Tibial artery (tissue), 4 donors: ENCODE measurements around the gene TDG.

Source experiments
- DNase-seq, 2 donors: peaks; one replicate each; pipeline ENCODE4 v3.0.0-alpha.2; 2019
- H3K27ac ChIP-seq, 2 donors: fragments of 200-600 bp; sonication (generic) in 1 of 2; 1 replicate in 1 of 2; 2 replicates in 1 of 2; pipeline ENCODE4 v1.5.1; 2018 to 2019; ENCODE audit warnings: mild to moderate bottlenecking in 1 of 2
- H3K27me3 ChIP-seq, 2 donors: fragments of 200-600 bp; sonication (generic) in 1 of 2; one replicate each; pipeline versions ENCODE4 v1.5.1 to v1.6.0; 2016 to 2019
- H3K36me3 ChIP-seq, 3 donors: fragments of 200-600 bp; sonication (generic) in 2 of 3; one replicate each; pipeline ENCODE4 v1.5.1; 2016 to 2019; ENCODE audit warnings: mild to moderate bottlenecking in 2 of 3
- H3K4me1 ChIP-seq, 4 donors: fragments of 200-600 bp; sonication (generic) in 2 of 4; 1 replicate in 3 of 4; 2 replicates in 1 of 4; pipeline ENCODE4 v1.5.1; 2016 to 2019
- H3K4me3 ChIP-seq, 2 donors: fragments of 200-600 bp; sonication (generic) in 1 of 2; 1 replicate in 1 of 2; 2 replicates in 1 of 2; pipeline ENCODE4 v1.5.1; 2018 to 2019; ENCODE audit warnings: mild to moderate bottlenecking in 2 of 2
- H3K9me3 ChIP-seq, 3 donors: fragments of 200-600 bp; sonication (generic) in 1 of 3; one replicate each; pipeline ENCODE4 v1.5.1; 2016 to 2019
- CTCF ChIP-seq, 2 experiments: fragments of 200-600 bp in 1 of 2; fragments of 450-650 bp in 1 of 2; IDR thresholded peaks; one replicate each; pipeline ENCODE4 v1.5.1; 2017 to 2019; ENCODE audit warnings: antibody characterized with exemption in 2 of 2, mild to moderate bottlenecking in 1 of 2, moderate library complexity in 1 of 2
- intact Hi-C: fragments of 100-400 bp; cut with DNase I; formaldehyde crosslinking; loops from one replicate; pipeline ENCODE4 v1.15.0; 2023; ENCODE audit warnings: low total_unique reads

Gene TDG

GRCh38 chr12:103975368-103975767, 9.7 kb downstream of the TDG start:
- Histone ChIP-seq H3K4me1 (peaks cover 0 to 21% (median under 1%) of the 10 kb centered on the region in 4 donors), H3K4me3 (no peak overlapping the region), H3K36me3 (peaks cover 23 to 41% (median 28%) of the 10 kb centered on the region in 3 donors), H3K27ac (no peak overlapping the region), H3K27me3 (no peaks in the 10 kb centered on the region), H3K9me3 (no peaks in the 10 kb centered on the region)
- intact Hi-C loops, result no loop called here
- no peak for DNase-seq
- TF ChIP-seq CTCF (IDR thresholded peaks at IDR 0.05), result no peak

- H3K36me3 ChIP-seq, result peaks cover 51 to 64% (median 55%) of the 10 kb centered on the region in 3 donors
- no peak for TF ChIP-seq CTCF (IDR thresholded peaks at IDR 0.05)
- no peaks in the 10 kb centered on the region for H3K27me3 ChIP-seq
- H3K27ac ChIP-seq, result no peak overlapping the region
- no peak for DNase-seq
- peaks cover 0 to 7% (median 0%) of the 10 kb centered on the region in 4 donors for H3K4me1 ChIP-seq
- H3K4me3 ChIP-seq, result no peak overlapping the region
- intact Hi-C loops, result no loop called here
- no peaks in the 10 kb centered on the region for H3K9me3 ChIP-seq
Observed at GRCh38 chr12:103978384-103978982, 12.8 kb downstream of the TDG start.

GRCh38 chr12:103986829-103987228, 21.2 kb downstream of the TDG start:
- TF ChIP-seq CTCF (IDR thresholded peaks at IDR 0.05), result no peak
- no peak overlapping the region for H3K4me3 ChIP-seq
- no peaks in the 10 kb centered on the region for H3K9me3 ChIP-seq
- H3K4me1 ChIP-seq, result no peaks in the 10 kb centered on the region
- intact Hi-C loops, result no loop called here
- H3K27ac ChIP-seq, result no peak overlapping the region
- peaks cover 37 to 72% (median 65%) of the 10 kb centered on the region in 3 donors for H3K36me3 ChIP-seq
- H3K27me3 ChIP-seq, result no peaks in the 10 kb centered on the region
- no peak for DNase-seq

GRCh38 chr12:103994235-103994634, 28.6 kb downstream of the TDG start:
- Histone ChIP-seq H3K27ac (no peak overlapping the region), H3K27me3 (no peaks in the 10 kb centered on the region), H3K4me3 (no peak overlapping the region), H3K9me3 (no peaks in the 10 kb centered on the region), H3K4me1 (no peaks in the 10 kb centered on the region), H3K36me3 (peaks cover 0 to 17% (median 6%) of the 10 kb centered on the region in 3 donors)
- intact Hi-C loops, result no loop called here
- no peak for TF ChIP-seq CTCF (IDR thresholded peaks at IDR 0.05)
- no peak for DNase-seq

GRCh38 chr12:103996595-103996994, 30.9 kb downstream of the TDG start:
- no peak for DNase-seq
- Histone ChIP-seq H3K36me3 (peaks cover 0 to 4% (median 0%) of the 10 kb centered on the region in 3 donors), H3K9me3 (no peaks in the 10 kb centered on the region), H3K4me1 (no peaks in the 10 kb centered on the region), H3K27ac (no peak overlapping the region), H3K4me3 (no peak overlapping the region), H3K27me3 (no peaks in the 10 kb centered on the region)
- intact Hi-C loops, result no loop called here
- no peak for TF ChIP-seq CTCF (IDR thresholded peaks at IDR 0.05)
